WERI-Rb-1 (cell line): ENCODE data around the gene LAD1.

Experiments used
- DNase-seq: peaks from one replicate; pipeline ENCODE4 v3.0.0-alpha.2; 2020
- H3K27ac ChIP-seq: fragments of 250-450 bp; sonication (Bioruptor Pico); 2 replicates; pipeline ENCODE4 v1.5.1; 2020; ENCODE audit warnings: mild to moderate bottlenecking, moderate library complexity
- H3K27me3 ChIP-seq: fragments of 250-450 bp; sonication (Bioruptor Pico); 2 replicates; pipeline ENCODE4 v1.5.1; 2021; ENCODE audit warnings: mild to moderate bottlenecking, low read depth, moderate library complexity; ENCODE audit not compliant: insufficient read depth, severe bottlenecking
- H3K36me3 ChIP-seq: fragments of 250-450 bp; sonication (Bioruptor Pico); 2 replicates; pipeline ENCODE4 v1.5.1; 2020; ENCODE audit warnings: mild to moderate bottlenecking, moderate library complexity
- H3K4me3 ChIP-seq: 2 replicates; pipeline ENCODE4 v1.5.1; 2011; ENCODE audit warnings: low read depth, mild to moderate bottlenecking, control low read depth, low read length
- H3K9me3 ChIP-seq: fragments of 250-450 bp; sonication (Bioruptor Pico); 2 replicates; pipeline ENCODE4 v1.5.1; 2021; ENCODE audit warnings: mild to moderate bottlenecking, moderate library complexity; ENCODE audit not compliant: severe bottlenecking
- CTCF ChIP-seq: IDR thresholded peaks from 2 replicates; pipeline ENCODE4 v1.5.1; 2011; ENCODE audit warnings: low read depth, mild to moderate bottlenecking, control low read depth, inconsistent platforms, low read length

LAD1 gene

GRCh38 chr1:201361652-201362504, 37.2 kb downstream of the LAD1 start:
- Histone ChIP-seq H3K27me3 (peaks cover 6% of the 10 kb centered on the region), H3K27ac (no peak overlapping the region), H3K4me3 (no peak overlapping the region), H3K36me3 (no peaks in the 10 kb centered on the region), H3K9me3 (no peaks in the 10 kb centered on the region)
- DNase-seq = peak; percentile 87
- peak; percentile 99 for TF ChIP-seq CTCF

- Histone ChIP-seq H3K4me3 (no peak overlapping the region), H3K27ac (no peak overlapping the region), H3K27me3 (no peaks in the 10 kb centered on the region), H3K36me3 (no peaks in the 10 kb centered on the region), H3K9me3 (no peaks in the 10 kb centered on the region)
- no peak for DNase-seq
- no peak for TF ChIP-seq CTCF
Measured at GRCh38 chr1:201360901-201361651, 38.0 kb downstream of the LAD1 start.

- no peak overlapping the region for H3K4me3 ChIP-seq
Measured at GRCh38 chr1:201360486-201360885, 38.6 kb downstream of the LAD1 start.

GRCh38 chr1:201359873-201360210, 39.3 kb downstream of the LAD1 start:
- Histone ChIP-seq H3K36me3 (no peaks in the 10 kb centered on the region), H3K27ac (no peak overlapping the region), H3K4me3 (no peak overlapping the region), H3K27me3 (peaks cover 2% of the 10 kb centered on the region), H3K9me3 (no peaks in the 10 kb centered on the region)
- TF ChIP-seq CTCF = no peak
- DNase-seq = no peak

More at GRCh38 chr1:201360486-201360885, 38.6 kb downstream of the LAD1 start:
- no peaks in the 10 kb centered on the region for H3K36me3 ChIP-seq
- H3K27ac ChIP-seq = no peak overlapping the region
- DNase-seq = no peak
- peaks cover 2% of the 10 kb centered on the region for H3K27me3 ChIP-seq
- H3K9me3 ChIP-seq = no peaks in the 10 kb centered on the region
- TF ChIP-seq CTCF = no peak

GRCh38 chr1:201359031-201359872, 39.9 kb downstream of the LAD1 start:
- Histone ChIP-seq H3K27ac (no peak overlapping the region), H3K36me3 (no peaks in the 10 kb centered on the region), H3K27me3 (peaks cover 2% of the 10 kb centered on the region), H3K9me3 (no peaks in the 10 kb centered on the region), H3K4me3 (no peak overlapping the region)
- TF ChIP-seq CTCF = no peak
- no peak for DNase-seq
